ENCODE results near the gene SEPTIN2. TPM values are rescaled to one million over a fixed set of nuclear protein-coding genes. Genes with fewer than 3 reads are reported as not detected.
A peak's percentile ranks its signal among the peaks of the same experiment; 100 is the strongest.

Gene SEPTIN2
- total RNA-seq, 1 experiment from 2014 or later = 353 TPM

DNA sequence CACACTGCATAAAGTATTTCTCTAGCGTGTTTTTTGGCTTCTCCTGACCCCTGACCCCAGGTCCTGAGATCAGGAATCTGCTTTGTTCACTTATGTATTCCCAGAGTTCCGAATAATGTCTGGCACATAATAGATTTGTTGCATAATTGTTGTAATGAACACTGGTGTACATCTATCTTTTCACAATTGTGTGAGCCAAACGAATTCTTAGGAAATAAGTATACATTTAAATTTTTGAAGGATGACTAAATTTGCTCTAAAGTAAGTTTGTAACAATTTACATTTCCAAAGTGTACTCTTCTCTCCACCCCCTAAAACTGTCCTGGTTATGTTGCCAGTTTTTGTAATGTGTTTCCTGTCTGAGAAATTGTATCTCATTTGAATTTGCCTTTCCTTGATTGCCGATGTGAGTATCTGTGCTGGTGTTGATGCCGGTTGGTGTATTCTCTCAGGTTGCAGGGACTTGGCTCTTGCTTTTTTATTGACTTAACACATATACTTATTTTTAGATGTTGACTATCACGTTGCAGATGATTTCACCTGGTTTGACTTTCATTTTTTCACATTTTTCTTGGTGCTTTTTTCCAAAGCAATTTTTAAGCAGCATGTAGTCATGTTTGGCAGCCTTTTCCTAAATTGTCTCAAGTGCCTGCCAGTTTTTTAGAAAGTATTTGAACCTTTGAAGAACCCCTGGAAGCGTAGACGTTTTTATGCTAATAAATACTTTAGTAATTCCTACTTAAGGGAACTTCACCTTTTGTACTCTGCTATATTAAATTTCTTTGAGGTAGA, 24.3 kb downstream of the SEPTIN2 start:
- POLR2A ChIA-PET = no interaction called here
- no peak for TF ChIP-seq ZNF263 (CRISPR knock-in tag; IDR thresholded peaks at IDR 0.05; ENCODE audit: low read depth)
- no peak for TF ChIP-seq USF1 (CRISPR knock-in tag; IDR thresholded peaks at IDR 0.05)
- no peak for TF ChIP-seq TCF7 (CRISPR knock-in tag; IDR thresholded peaks at IDR 0.05; ENCODE audit: low read depth)
- TF ChIP-seq ZNF423 (CRISPR knock-in tag; IDR thresholded peaks at IDR 0.05) = no peak
- no peak for TF ChIP-seq CREB1 (CRISPR knock-in tag; IDR thresholded peaks at IDR 0.05)
- TF ChIP-seq, protein P1, sequence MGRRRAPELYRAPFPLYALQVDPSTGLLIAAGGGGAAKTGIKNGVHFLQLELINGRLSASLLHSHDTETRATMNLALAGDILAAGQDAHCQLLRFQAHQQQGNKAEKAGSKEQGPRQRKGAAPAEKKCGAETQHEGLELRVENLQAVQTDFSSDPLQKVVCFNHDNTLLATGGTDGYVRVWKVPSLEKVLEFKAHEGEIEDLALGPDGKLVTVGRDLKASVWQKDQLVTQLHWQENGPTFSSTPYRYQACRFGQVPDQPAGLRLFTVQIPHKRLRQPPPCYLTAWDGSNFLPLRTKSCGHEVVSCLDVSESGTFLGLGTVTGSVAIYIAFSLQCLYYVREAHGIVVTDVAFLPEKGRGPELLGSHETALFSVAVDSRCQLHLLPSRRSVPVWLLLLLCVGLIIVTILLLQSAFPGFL (CRISPR knock-in tag; IDR thresholded peaks at IDR 0.05; ENCODE audit: borderline replicate concordance) = no peak
- TF ChIP-seq, protein P2, sequence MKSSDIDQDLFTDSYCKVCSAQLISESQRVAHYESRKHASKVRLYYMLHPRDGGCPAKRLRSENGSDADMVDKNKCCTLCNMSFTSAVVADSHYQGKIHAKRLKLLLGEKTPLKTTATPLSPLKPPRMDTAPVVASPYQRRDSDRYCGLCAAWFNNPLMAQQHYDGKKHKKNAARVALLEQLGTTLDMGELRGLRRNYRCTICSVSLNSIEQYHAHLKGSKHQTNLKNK (CRISPR knock-in tag; IDR thresholded peaks at IDR 0.05) = no peak
- TF ChIP-seq, protein P3, sequence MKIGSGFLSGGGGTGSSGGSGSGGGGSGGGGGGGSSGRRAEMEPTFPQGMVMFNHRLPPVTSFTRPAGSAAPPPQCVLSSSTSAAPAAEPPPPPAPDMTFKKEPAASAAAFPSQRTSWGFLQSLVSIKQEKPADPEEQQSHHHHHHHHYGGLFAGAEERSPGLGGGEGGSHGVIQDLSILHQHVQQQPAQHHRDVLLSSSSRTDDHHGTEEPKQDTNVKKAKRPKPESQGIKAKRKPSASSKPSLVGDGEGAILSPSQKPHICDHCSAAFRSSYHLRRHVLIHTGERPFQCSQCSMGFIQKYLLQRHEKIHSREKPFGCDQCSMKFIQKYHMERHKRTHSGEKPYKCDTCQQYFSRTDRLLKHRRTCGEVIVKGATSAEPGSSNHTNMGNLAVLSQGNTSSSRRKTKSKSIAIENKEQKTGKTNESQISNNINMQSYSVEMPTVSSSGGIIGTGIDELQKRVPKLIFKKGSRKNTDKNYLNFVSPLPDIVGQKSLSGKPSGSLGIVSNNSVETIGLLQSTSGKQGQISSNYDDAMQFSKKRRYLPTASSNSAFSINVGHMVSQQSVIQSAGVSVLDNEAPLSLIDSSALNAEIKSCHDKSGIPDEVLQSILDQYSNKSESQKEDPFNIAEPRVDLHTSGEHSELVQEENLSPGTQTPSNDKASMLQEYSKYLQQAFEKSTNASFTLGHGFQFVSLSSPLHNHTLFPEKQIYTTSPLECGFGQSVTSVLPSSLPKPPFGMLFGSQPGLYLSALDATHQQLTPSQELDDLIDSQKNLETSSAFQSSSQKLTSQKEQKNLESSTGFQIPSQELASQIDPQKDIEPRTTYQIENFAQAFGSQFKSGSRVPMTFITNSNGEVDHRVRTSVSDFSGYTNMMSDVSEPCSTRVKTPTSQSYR (CRISPR knock-in tag; IDR thresholded peaks at IDR 0.05) = no peak
- TF ChIP-seq, protein P4, sequence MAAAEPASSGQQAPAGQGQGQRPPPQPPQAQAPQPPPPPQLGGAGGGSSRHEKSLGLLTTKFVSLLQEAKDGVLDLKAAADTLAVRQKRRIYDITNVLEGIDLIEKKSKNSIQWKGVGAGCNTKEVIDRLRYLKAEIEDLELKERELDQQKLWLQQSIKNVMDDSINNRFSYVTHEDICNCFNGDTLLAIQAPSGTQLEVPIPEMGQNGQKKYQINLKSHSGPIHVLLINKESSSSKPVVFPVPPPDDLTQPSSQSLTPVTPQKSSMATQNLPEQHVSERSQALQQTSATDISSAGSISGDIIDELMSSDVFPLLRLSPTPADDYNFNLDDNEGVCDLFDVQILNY (CRISPR knock-in tag; IDR thresholded peaks at IDR 0.05) = no peak
- no peak for TF ChIP-seq NFE2L1 (CRISPR knock-in tag; IDR thresholded peaks at IDR 0.05)
- no peak for TF ChIP-seq ZNF671 (CRISPR knock-in tag; IDR thresholded peaks at IDR 0.05)
- no peak for TF ChIP-seq SP1 (CRISPR knock-in tag; conservative IDR thresholded peaks at IDR 0.05)
- TF ChIP-seq, protein P5, sequence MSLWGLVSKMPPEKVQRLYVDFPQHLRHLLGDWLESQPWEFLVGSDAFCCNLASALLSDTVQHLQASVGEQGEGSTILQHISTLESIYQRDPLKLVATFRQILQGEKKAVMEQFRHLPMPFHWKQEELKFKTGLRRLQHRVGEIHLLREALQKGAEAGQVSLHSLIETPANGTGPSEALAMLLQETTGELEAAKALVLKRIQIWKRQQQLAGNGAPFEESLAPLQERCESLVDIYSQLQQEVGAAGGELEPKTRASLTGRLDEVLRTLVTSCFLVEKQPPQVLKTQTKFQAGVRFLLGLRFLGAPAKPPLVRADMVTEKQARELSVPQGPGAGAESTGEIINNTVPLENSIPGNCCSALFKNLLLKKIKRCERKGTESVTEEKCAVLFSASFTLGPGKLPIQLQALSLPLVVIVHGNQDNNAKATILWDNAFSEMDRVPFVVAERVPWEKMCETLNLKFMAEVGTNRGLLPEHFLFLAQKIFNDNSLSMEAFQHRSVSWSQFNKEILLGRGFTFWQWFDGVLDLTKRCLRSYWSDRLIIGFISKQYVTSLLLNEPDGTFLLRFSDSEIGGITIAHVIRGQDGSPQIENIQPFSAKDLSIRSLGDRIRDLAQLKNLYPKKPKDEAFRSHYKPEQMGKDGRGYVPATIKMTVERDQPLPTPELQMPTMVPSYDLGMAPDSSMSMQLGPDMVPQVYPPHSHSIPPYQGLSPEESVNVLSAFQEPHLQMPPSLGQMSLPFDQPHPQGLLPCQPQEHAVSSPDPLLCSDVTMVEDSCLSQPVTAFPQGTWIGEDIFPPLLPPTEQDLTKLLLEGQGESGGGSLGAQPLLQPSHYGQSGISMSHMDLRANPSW (CRISPR knock-in tag; conservative IDR thresholded peaks at IDR 0.05; ENCODE audit: low read depth) = no peak
- TF ChIP-seq, protein P6, sequence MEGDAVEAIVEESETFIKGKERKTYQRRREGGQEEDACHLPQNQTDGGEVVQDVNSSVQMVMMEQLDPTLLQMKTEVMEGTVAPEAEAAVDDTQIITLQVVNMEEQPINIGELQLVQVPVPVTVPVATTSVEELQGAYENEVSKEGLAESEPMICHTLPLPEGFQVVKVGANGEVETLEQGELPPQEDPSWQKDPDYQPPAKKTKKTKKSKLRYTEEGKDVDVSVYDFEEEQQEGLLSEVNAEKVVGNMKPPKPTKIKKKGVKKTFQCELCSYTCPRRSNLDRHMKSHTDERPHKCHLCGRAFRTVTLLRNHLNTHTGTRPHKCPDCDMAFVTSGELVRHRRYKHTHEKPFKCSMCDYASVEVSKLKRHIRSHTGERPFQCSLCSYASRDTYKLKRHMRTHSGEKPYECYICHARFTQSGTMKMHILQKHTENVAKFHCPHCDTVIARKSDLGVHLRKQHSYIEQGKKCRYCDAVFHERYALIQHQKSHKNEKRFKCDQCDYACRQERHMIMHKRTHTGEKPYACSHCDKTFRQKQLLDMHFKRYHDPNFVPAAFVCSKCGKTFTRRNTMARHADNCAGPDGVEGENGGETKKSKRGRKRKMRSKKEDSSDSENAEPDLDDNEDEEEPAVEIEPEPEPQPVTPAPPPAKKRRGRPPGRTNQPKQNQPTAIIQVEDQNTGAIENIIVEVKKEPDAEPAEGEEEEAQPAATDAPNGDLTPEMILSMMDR (IDR thresholded peaks at IDR 0.05) = no peak
- Mint-ChIP-seq H3K27me3 (ENCODE audit: low read depth) (no peaks in the 10 kb centered on the region), H3K4me1 (no peaks in the 10 kb centered on the region), H3K4me3 (no peak overlapping the region), H3K36me3 (peaks cover 81% of the 10 kb centered on the region), H3K27ac (0 out of 2 replicates have a peak overlapping the region, but pooled peaks have one; percentile 17), H3K9me3 (no peaks in the 10 kb centered on the region)
- ATAC-seq = no peak
- CTCF ChIA-PET = no interaction called here
- no peak for DNase-seq (ENCODE audit: low spot score)
